B cell (primary cell): ENCODE measurements around the gene XXYLT1.

Experiments
- EZH2 ChIP-seq: IDR thresholded peaks from 2 replicates; pipeline ENCODE4 v1.6.1; 2012; ENCODE audit warnings: borderline replicate concordance, low read depth, mild to moderate bottlenecking, moderate library complexity, low read length; ENCODE audit not compliant: insufficient read depth, poor library complexity, severe bottlenecking
- TF ChIP-seq, protein P1 (sequence below): fragments of 200-600 bp; IDR thresholded peaks from one replicate; pipeline ENCODE4 v1.8.0; 2022; ENCODE audit warnings: antibody characterized with exemption, mild to moderate bottlenecking

- TF ChIP-seq, protein P1, sequence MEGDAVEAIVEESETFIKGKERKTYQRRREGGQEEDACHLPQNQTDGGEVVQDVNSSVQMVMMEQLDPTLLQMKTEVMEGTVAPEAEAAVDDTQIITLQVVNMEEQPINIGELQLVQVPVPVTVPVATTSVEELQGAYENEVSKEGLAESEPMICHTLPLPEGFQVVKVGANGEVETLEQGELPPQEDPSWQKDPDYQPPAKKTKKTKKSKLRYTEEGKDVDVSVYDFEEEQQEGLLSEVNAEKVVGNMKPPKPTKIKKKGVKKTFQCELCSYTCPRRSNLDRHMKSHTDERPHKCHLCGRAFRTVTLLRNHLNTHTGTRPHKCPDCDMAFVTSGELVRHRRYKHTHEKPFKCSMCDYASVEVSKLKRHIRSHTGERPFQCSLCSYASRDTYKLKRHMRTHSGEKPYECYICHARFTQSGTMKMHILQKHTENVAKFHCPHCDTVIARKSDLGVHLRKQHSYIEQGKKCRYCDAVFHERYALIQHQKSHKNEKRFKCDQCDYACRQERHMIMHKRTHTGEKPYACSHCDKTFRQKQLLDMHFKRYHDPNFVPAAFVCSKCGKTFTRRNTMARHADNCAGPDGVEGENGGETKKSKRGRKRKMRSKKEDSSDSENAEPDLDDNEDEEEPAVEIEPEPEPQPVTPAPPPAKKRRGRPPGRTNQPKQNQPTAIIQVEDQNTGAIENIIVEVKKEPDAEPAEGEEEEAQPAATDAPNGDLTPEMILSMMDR, result no peak
- TF ChIP-seq EZH2, result no peak
Measured at GRCh38 chr3:195060531-195061291, 210.2 kb downstream of the XXYLT1 start.
